ENCODE data around the gene GORAB. TPM values are rescaled to one million over a fixed set of nuclear protein-coding genes. Genes with fewer than 3 reads are reported as not detected.

Gene GORAB
- total and polyA plus RNA-seq, 2 of the 4 experiments (the other 2 are of a cell fraction): 11.3 to 14.0 TPM

GRCh38 chr1:170511038-170511437 lies 20.9 kb upstream of the GORAB start:
- no peak overlapping the region for H2BK15ac ChIP-seq (ENCODE audit: low read depth, low read length)
- H2BK20ac ChIP-seq (ENCODE audit: low read depth, low read length): no peak overlapping the region
- no peak overlapping the region for H3K9ac ChIP-seq (ENCODE audit: low read depth, low read length)
- H3K27me3 ChIP-seq (ENCODE audit: control insufficient read depth, insufficient read depth, low read length): no peaks in the 10 kb centered on the region
- no peak overlapping the region for H3K4ac ChIP-seq (ENCODE audit: low read depth, low read length)
- H2BK120ac ChIP-seq (ENCODE audit: low read depth, low read length): no peak overlapping the region
- H3K56ac ChIP-seq (ENCODE audit: extremely low read depth, insufficient read depth, low read length): no peak overlapping the region
- H3K9me3 ChIP-seq (ENCODE audit: control insufficient read depth, insufficient read depth, low read length): no peaks in the 10 kb centered on the region
- DNase-seq: no peak
- H4K20me1 ChIP-seq (ENCODE audit: insufficient read depth, low read length): no peaks in the 10 kb centered on the region
- no peaks in the 10 kb centered on the region for H3K4me1 ChIP-seq (ENCODE audit: control insufficient read depth, insufficient read depth, low read length)
- in situ Hi-C loops (cut with MboI; ENCODE audit: low sequenced_read_pairs): no loop called here
- intact Hi-C loops (cut with micrococcal nuclease): no loop called here
- no peak overlapping the region for H2AK9ac ChIP-seq (replicated peaks; ENCODE audit: low read depth, low read length, poor library complexity)
- ATAC-seq (ENCODE audit: low read depth): no peak
- H4K5ac ChIP-seq (ENCODE audit: low read depth, low read length): no peak overlapping the region
- BruUV-seq (replicated peaks): no TSS peak
- no peak overlapping the region for H3K27ac ChIP-seq (ENCODE audit: insufficient read depth, low read length)
- no peaks in the 10 kb centered on the region for H3K9me1 ChIP-seq (ENCODE audit: insufficient read depth, low read length)
- H3K4me2 ChIP-seq (ENCODE audit: low read depth, low read length): no peak overlapping the region
- H3K14ac ChIP-seq (replicated peaks; ENCODE audit: low read depth, low read length): no peak overlapping the region
- CTCF ChIA-PET: no interaction called here
- no peak overlapping the region for H3K4me3 ChIP-seq (ENCODE audit: insufficient read depth, low read depth, low read length)
- no peak overlapping the region for H4K8ac ChIP-seq (ENCODE audit: low read depth in 2 of 2, low read length in 2 of 2)
- TF ChIP-seq USF2 (IDR thresholded peaks at IDR 0.05; ENCODE audit: low read depth, low read length) (no peak), MXI1 (IDR thresholded peaks at IDR 0.05; ENCODE audit: borderline replicate concordance, low read depth, low read length) (no peak), SMC3 (IDR thresholded peaks at IDR 0.05; ENCODE audit: low read depth, low read length) (no peak), RCOR1 (IDR thresholded peaks at IDR 0.05; ENCODE audit: insufficient replicate concordance, low read length) (no peak), ELK1 (IDR thresholded peaks at IDR 0.05; ENCODE audit: borderline replicate concordance, low read depth, low read length) (no peak), RFX5 (IDR thresholded peaks at IDR 0.05; ENCODE audit: low read depth, low read length) (no peak), MAFK (IDR thresholded peaks at IDR 0.05; ENCODE audit: low read depth, low read length) (no peak), MAZ (IDR thresholded peaks at IDR 0.05; ENCODE audit: borderline replicate concordance, low read depth, low read length) (no peak), RAD21 (IDR thresholded peaks at IDR 0.05; ENCODE audit: low read length) (no peak), POLR2A (IDR thresholded peaks at IDR 0.05; ENCODE audit: low read depth, low read length) (no peak), CTCF (conservative IDR thresholded peaks at IDR 0.05; ENCODE audit: low read depth, low read length) (no peak), NFE2L2 (IDR thresholded peaks at IDR 0.05; ENCODE audit: low read depth, low read length) (no peak), FOS (IDR thresholded peaks at IDR 0.05; ENCODE audit: low read depth, low read length) (no peak), CHD1 (IDR thresholded peaks at IDR 0.05; ENCODE audit: low read depth, low read length) (no peak), CEBPB (IDR thresholded peaks at IDR 0.05; ENCODE audit: low read depth, low read length) (no peak), BHLHE40 (IDR thresholded peaks at IDR 0.05; ENCODE audit: low read depth, low read length) (no peak)
- H2AK5ac ChIP-seq (ENCODE audit: low read depth, low read length): no peak overlapping the region; the same call in 1 of the 2 replicates
- 38% methylated on average over 2 of the region's 5 CpGs; no CpG with 5 or more reads in 1 of the 2 experiments for WGBS, 2 experiments (ENCODE audit: extremely low coverage in 2 of 2, insufficient read length in 1 of 2)
- no peak overlapping the region for H2BK5ac ChIP-seq (ENCODE audit: low read depth, low read length, poor library complexity, severe bottlenecking)
- dilution Hi-C loops (cut with HindIII; ENCODE audit: low sequenced_read_pairs, unreplicated experiment): no loop called here
- no peaks in the 10 kb centered on the region for H3K79me1 ChIP-seq (ENCODE audit: low read depth in 1 of 2, low read length in 2 of 2)
- peak overlapping the region; percentile 8; the same call in 1 of the 2 replicates for H3K18ac ChIP-seq (ENCODE audit: low read depth, low read length)
- no peaks in the 10 kb centered on the region for H3K36me3 ChIP-seq (ENCODE audit: control insufficient read depth, insufficient read depth, low read length)
- H2AFZ ChIP-seq (replicated peaks; ENCODE audit: low read length, poor library complexity): no peak overlapping the region
- H4K91ac ChIP-seq (ENCODE audit: insufficient read depth, low read depth, low read length): no peak overlapping the region
- no peak overlapping the region for H3K23ac ChIP-seq (ENCODE audit: low read depth, low read length)
- POLR2A ChIA-PET (ENCODE audit: unreplicated experiment): no interaction called here
